Thyroid gland (tissue), 4 donors: ENCODE data around the gene CACNG4. TPM values are rescaled to one million over a fixed set of nuclear protein-coding genes. Genes with fewer than 3 reads are reported as not detected.

Source experiments
- DNase-seq, 2 donors: peaks; one replicate each; pipeline ENCODE4 v3.0.0-alpha.2; 2019
- H3K27ac ChIP-seq, 3 donors: fragments of 200-600 bp; sonication (generic); 1 replicate in 2 of 3; 2 replicates in 1 of 3; pipeline ENCODE4 v1.5.1; 2016 to 2019; ENCODE audit warnings: mild to moderate bottlenecking in 1 of 3, moderate library complexity in 1 of 3
- H3K27me3 ChIP-seq: fragments of 200-600 bp; sonication (generic); one replicate; pipeline ENCODE4 v1.5.1; 2019
- H3K36me3 ChIP-seq, 2 donors: fragments of 200-600 bp; sonication (generic); one replicate each; pipeline ENCODE4 v1.5.1; 2016 to 2019
- H3K4me1 ChIP-seq, 2 donors: fragments of 200-600 bp; sonication (generic); one replicate each; pipeline ENCODE4 v1.5.1; 2017 to 2019
- H3K4me3 ChIP-seq, 3 donors: fragments of 200-600 bp; sonication (generic); replicated peaks in 1 of 3; 1 replicate in 2 of 3; 2 replicates in 1 of 3; pipeline ENCODE4 v1.5.1; 2016; ENCODE audit warnings: mild to moderate bottlenecking in 1 of 3
- H3K9me3 ChIP-seq: fragments of 200-600 bp; sonication (generic); one replicate; pipeline ENCODE4 v1.5.1; 2017
- POLR2A ChIP-seq, 2 donors: fragments of 450-650 bp; IDR thresholded peaks; one replicate each; pipeline ENCODE4 v1.6.1; 2017; ENCODE audit warnings: antibody characterized with exemption in 2 of 2, mild to moderate bottlenecking in 2 of 2, moderate library complexity in 1 of 2
- WGBS, 2 donors: methylation state at CpG; one replicate each; pipeline ENCODE4 v1.1.5; 2017; 5-methylcytosine and 5-hydroxymethylcytosine counted together
- intact Hi-C: fragments of 100-400 bp; cut with DNase I; formaldehyde crosslinking; loops from one replicate; pipeline ENCODE4 v1.15.1; 2023
- total RNA-seq, 4 donors: library from RNA; depleted of rRNA; stranded (reverse); fragments of >200 nt; gene quantifications; one replicate each; pipeline ENCODE4 v1.2.3, GENCODE V29; 2016
- TF ChIP-seq, protein P1 (sequence below), 6 experiments: fragments of 200-600 bp in 3 of 6; fragments of 450-650 bp in 3 of 6; sonication (generic) in 3 of 6; IDR thresholded peaks; one replicate each; pipeline ENCODE4 v1.5.1; 2016 to 2019; ENCODE audit warnings: antibody characterized with exemption in 6 of 6, mild to moderate bottlenecking in 2 of 6, inconsistent platforms in 1 of 6, moderate library complexity in 1 of 6

Gene CACNG4
- total RNA-seq, 4 donors from 2014 or later, result 0.24 TPM; not detected in 3

- no peaks in the 10 kb centered on the region for H3K36me3 ChIP-seq
- no peak for TF ChIP-seq POLR2A (IDR thresholded peaks at IDR 0.05)
- TF ChIP-seq, protein P1, sequence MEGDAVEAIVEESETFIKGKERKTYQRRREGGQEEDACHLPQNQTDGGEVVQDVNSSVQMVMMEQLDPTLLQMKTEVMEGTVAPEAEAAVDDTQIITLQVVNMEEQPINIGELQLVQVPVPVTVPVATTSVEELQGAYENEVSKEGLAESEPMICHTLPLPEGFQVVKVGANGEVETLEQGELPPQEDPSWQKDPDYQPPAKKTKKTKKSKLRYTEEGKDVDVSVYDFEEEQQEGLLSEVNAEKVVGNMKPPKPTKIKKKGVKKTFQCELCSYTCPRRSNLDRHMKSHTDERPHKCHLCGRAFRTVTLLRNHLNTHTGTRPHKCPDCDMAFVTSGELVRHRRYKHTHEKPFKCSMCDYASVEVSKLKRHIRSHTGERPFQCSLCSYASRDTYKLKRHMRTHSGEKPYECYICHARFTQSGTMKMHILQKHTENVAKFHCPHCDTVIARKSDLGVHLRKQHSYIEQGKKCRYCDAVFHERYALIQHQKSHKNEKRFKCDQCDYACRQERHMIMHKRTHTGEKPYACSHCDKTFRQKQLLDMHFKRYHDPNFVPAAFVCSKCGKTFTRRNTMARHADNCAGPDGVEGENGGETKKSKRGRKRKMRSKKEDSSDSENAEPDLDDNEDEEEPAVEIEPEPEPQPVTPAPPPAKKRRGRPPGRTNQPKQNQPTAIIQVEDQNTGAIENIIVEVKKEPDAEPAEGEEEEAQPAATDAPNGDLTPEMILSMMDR (IDR thresholded peaks at IDR 0.05), result no peak
- intact Hi-C loops, result no loop called here
- 67 to 71% methylated on average over 17 to 19 of the region's 23 CpGs for WGBS, 2 donors
- H3K4me3 ChIP-seq, result no peak overlapping the region
- H3K9me3 ChIP-seq, result no peaks in the 10 kb centered on the region
- H3K4me1 ChIP-seq, result no peaks in the 10 kb centered on the region
- no peak overlapping the region for H3K27ac ChIP-seq
- no peaks in the 10 kb centered on the region for H3K27me3 ChIP-seq
- no peak for DNase-seq
Observed at GRCh38 chr17:66988069-66988798, 23.7 kb downstream of the CACNG4 start.

DNA sequence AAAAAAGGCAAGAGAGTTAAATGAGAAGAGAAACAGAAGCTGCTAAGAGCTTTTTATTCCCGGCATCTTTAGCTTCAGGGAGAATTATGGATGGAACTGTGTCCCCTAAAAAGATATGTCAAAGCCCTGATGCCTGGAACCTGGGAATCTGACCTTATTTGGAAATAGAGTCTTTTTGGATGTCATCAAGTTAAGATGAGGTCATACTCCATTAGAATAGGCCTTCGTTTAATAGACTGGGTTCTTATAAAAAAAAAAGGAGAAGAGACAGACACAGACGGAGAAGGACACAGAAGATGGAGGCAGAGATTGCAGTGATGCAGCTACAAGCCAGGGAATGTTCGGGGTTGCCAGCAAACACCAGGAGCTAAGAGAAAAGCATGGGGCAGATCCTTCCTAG is 24.6 kb downstream of the CACNG4 start:
- DNase-seq, result no peak
- no peaks in the 10 kb centered on the region for H3K9me3 ChIP-seq
- WGBS, 2 donors, result 78 to 84% methylated on average over 4 of the region's 4 CpGs
- intact Hi-C loops, result no loop called here
- no peaks in the 10 kb centered on the region for H3K36me3 ChIP-seq
- no peak overlapping the region for H3K4me3 ChIP-seq
- no peak overlapping the region for H3K27ac ChIP-seq
- TF ChIP-seq, protein P1 (IDR thresholded peaks at IDR 0.05), result no peak
- H3K27me3 ChIP-seq, result no peaks in the 10 kb centered on the region
- H3K4me1 ChIP-seq, result no peaks in the 10 kb centered on the region

- no peak for DNase-seq
- H3K27ac ChIP-seq, result no peak overlapping the region
- TF ChIP-seq, protein P1 (IDR thresholded peaks at IDR 0.05), result no peak
- no peak for TF ChIP-seq POLR2A (IDR thresholded peaks at IDR 0.05)
- no peaks in the 10 kb centered on the region for H3K27me3 ChIP-seq
- no peak overlapping the region for H3K4me3 ChIP-seq
- intact Hi-C loops, result no loop called here
- H3K9me3 ChIP-seq, result no peaks in the 10 kb centered on the region
- no peaks in the 10 kb centered on the region for H3K36me3 ChIP-seq
- 84 to 88% methylated on average over 8 of the region's 8 CpGs for WGBS, 2 donors
- H3K4me1 ChIP-seq, result no peaks in the 10 kb centered on the region
Observed at GRCh38 chr17:66989579-66989978, 25.1 kb downstream of the CACNG4 start.

DNA sequence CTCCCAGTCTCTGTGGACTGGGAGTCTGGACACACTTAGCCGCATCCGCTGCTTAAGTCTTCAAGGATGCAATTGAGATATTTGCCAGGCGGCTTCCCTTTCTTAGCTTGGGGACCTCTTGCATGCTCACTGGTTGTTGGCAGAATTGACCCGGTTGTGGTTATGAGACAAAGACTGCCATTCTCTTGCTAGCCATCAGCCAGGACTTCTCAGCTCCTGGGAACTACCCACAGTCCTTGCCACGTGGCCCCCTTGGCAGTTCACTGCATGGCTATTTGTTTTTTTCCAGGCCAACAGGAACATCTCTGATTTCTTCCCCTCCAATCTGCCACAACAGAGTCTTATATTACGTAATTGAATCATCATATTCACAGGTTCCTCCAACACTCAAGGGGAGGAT is 25.5 kb downstream of the CACNG4 start:
- Histone ChIP-seq H3K9me3 (no peaks in the 10 kb centered on the region), H3K4me1 (no peaks in the 10 kb centered on the region), H3K4me3 (no peak overlapping the region), H3K27ac (no peak overlapping the region), H3K36me3 (no peaks in the 10 kb centered on the region), H3K27me3 (no peaks in the 10 kb centered on the region)
- DNase-seq, result no peak
- WGBS, 2 donors, result 73 to 76% methylated on average over 6 of the region's 6 CpGs
- intact Hi-C loops, result no loop called here
- TF ChIP-seq, protein P1 (IDR thresholded peaks at IDR 0.05), result no peak
- no peak for TF ChIP-seq POLR2A (IDR thresholded peaks at IDR 0.05)

DNA sequence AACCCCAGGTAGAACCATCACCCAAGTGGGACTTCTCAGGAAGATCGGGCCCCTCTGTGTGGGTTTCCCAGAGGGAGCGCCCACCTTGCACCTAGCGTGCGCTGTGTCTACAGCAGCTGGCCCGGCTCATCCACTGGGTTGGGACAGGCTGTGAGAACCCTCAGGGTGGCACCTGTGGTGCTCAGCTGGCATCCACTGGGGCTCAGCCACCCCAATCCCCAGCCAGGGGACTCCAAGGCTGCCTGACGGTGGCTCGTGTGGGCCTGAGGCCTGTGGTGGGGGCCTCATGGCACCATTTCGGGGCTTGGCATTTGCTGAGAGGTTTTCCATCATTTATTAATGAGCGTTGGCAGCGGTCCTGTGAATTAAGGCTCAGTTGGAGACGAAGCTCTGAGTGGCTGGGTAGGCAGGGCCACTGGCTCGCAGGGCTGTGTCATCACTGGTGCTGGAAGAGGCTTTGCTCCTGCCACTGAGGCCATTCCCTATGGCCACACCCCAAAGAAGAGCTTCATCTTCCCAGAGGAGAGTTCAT is 28.5 kb downstream of the CACNG4 start:
- no peak overlapping the region for H3K4me3 ChIP-seq
- DNase-seq, result no peak
- no peaks in the 10 kb centered on the region for H3K36me3 ChIP-seq
- intact Hi-C loops, result no loop called here
- TF ChIP-seq, protein P1 (IDR thresholded peaks at IDR 0.05), result no peak
- no peak for TF ChIP-seq POLR2A (IDR thresholded peaks at IDR 0.05)
- H3K27ac ChIP-seq, result no peak overlapping the region
- H3K27me3 ChIP-seq, result no peaks in the 10 kb centered on the region
- H3K9me3 ChIP-seq, result no peaks in the 10 kb centered on the region
- 90 to 100% methylated on average over 5 to 11 of the region's 12 CpGs for WGBS, 2 donors
- H3K4me1 ChIP-seq, result no peaks in the 10 kb centered on the region
